ENCODE data around the gene CPAMD8. TPM values are rescaled to one million over a fixed set of nuclear protein-coding genes. Genes with fewer than 3 reads are reported as not detected.

Gene CPAMD8
- total and polyA plus RNA-seq, 2 donors (not counting 1 experiment from before 2014, with no cell fraction given) = 1.1 to 2.7 TPM

GRCh38 chr19:16927883-16928282 lies 98.7 kb downstream of the CPAMD8 start:
- WGBS (ENCODE audit: insufficient coverage) = 94% methylated on average over 13 of the region's 13 CpGs
- peaks cover 6% of the 10 kb centered on the region for H3K9me3 Mint-ChIP-seq (ENCODE audit: insufficient read depth)
- intact Hi-C loops (cut with micrococcal nuclease) = no loop called here
- Histone ChIP-seq H2AFZ (ENCODE audit: insufficient read depth, low read depth, low read length, poor library complexity, severe bottlenecking) (no peak overlapping the region), H4K20me1 (ENCODE audit: control insufficient read depth, insufficient read depth, low read length, poor library complexity, severe bottlenecking) (no peaks in the 10 kb centered on the region), H3K27ac (ENCODE audit: low read length in 2 of 2) (no peak overlapping the region), H3K9ac (ENCODE audit: low read length) (no peak overlapping the region), H3K4me1 (ENCODE audit: control insufficient read depth in 2 of 2, insufficient read depth in 2 of 2, low read length in 2 of 2) (no peaks in the 10 kb centered on the region), H3K9me3 (ENCODE audit: control extremely low read depth in 1 of 3, control insufficient read depth in 2 of 3, insufficient read depth in 1 of 3, low read length in 2 of 3) (peaks cover 0 to 55% (median 0%) of the 10 kb centered on the region in 3 donors), H3K27me3 (replicated peaks in 1 of 4; ENCODE audit: control extremely low read depth in 1 of 4, control insufficient read depth in 3 of 4, insufficient read depth in 4 of 4, low read length in 3 of 4) (peaks cover 0 to 9% (median 0%) of the 10 kb centered on the region in 4 experiments), H3K4me2 (replicated peaks; ENCODE audit: low read depth, low read length, poor library complexity, severe bottlenecking) (no peak overlapping the region), H3K36me3 (replicated peaks in 1 of 2; ENCODE audit: control extremely low read depth in 1 of 2, control insufficient read depth in 1 of 2, extremely low read depth in 1 of 2, insufficient read depth in 2 of 2, low read length in 1 of 2) (no peaks in the 10 kb centered on the region), H3K4me3 (ENCODE audit: control extremely low read depth in 1 of 5, extremely low read depth in 1 of 5, insufficient read depth in 1 of 5, low read depth in 2 of 5, low read length in 4 of 5) (no peak overlapping the region), H3K79me2 (ENCODE audit: control insufficient read depth, insufficient read depth, low read length) (no peaks in the 10 kb centered on the region)
- TF ChIP-seq CTCF (IDR thresholded peaks at IDR 0.05) = no peak
- CTCF ChIA-PET = no interaction called here
- DNase-seq (no peak), ATAC-seq (ENCODE audit: low read depth) (no peak)
- peaks cover 28% of the 10 kb centered on the region for H3K27me3 Mint-ChIP-seq
- POLR2A ChIA-PET = no interaction called here
- no peak overlapping the region for H3K27ac Mint-ChIP-seq
- H3K4me3 Mint-ChIP-seq = no peak overlapping the region
- no peaks in the 10 kb centered on the region for H3K4me1 Mint-ChIP-seq

- Histone ChIP-seq H3K9ac (ENCODE audit: low read length) (no peak overlapping the region), H3K27ac (ENCODE audit: low read length in 2 of 2) (no peak overlapping the region), H3K9me3 (ENCODE audit: control extremely low read depth in 1 of 3, control insufficient read depth in 2 of 3, insufficient read depth in 1 of 3, low read length in 2 of 3) (peaks cover 0 to 51% (median 4%) of the 10 kb centered on the region in 3 donors), H3K4me1 (ENCODE audit: control insufficient read depth in 2 of 2, insufficient read depth in 2 of 2, low read length in 2 of 2) (no peaks in the 10 kb centered on the region), H2AFZ (ENCODE audit: insufficient read depth, low read depth, low read length, poor library complexity, severe bottlenecking) (no peak overlapping the region), H3K27me3 (replicated peaks in 1 of 4; ENCODE audit: control extremely low read depth in 1 of 4, control insufficient read depth in 3 of 4, insufficient read depth in 4 of 4, low read length in 3 of 4) (peaks cover 0 to 12% (median 0%) of the 10 kb centered on the region in 4 experiments), H3K36me3 (replicated peaks in 1 of 2; ENCODE audit: control extremely low read depth in 1 of 2, control insufficient read depth in 1 of 2, extremely low read depth in 1 of 2, insufficient read depth in 2 of 2, low read length in 1 of 2) (no peaks in the 10 kb centered on the region), H3K79me2 (ENCODE audit: control insufficient read depth, insufficient read depth, low read length) (no peaks in the 10 kb centered on the region), H3K4me2 (replicated peaks; ENCODE audit: low read depth, low read length, poor library complexity, severe bottlenecking) (no peak overlapping the region), H3K4me3 (ENCODE audit: control extremely low read depth in 1 of 5, extremely low read depth in 1 of 5, insufficient read depth in 1 of 5, low read depth in 2 of 5, low read length in 4 of 5) (no peak overlapping the region), H4K20me1 (ENCODE audit: control insufficient read depth, insufficient read depth, low read length, poor library complexity, severe bottlenecking) (no peaks in the 10 kb centered on the region)
- WGBS (ENCODE audit: insufficient coverage) = 93% methylated on average over 13 of the region's 13 CpGs
- ATAC-seq (ENCODE audit: low read depth) (no peak), DNase-seq (no peak)
- Mint-ChIP-seq H3K27ac (no peak overlapping the region), H3K4me1 (no peaks in the 10 kb centered on the region), H3K27me3 (peaks cover 15% of the 10 kb centered on the region), H3K4me3 (no peak overlapping the region), H3K9me3 (ENCODE audit: insufficient read depth) (peaks cover 8% of the 10 kb centered on the region)
- TF ChIP-seq EZH2 (IDR thresholded peaks at IDR 0.05; ENCODE audit: borderline replicate concordance, insufficient read depth, low read depth, low read length, poor library complexity, severe bottlenecking) (no peak), CTCF (IDR thresholded peaks at IDR 0.05) (no peak)
- ChIA-PET POLR2A (no interaction called here), CTCF (no interaction called here)
- intact Hi-C loops (cut with micrococcal nuclease) = no loop called here
Observed at GRCh38 chr19:16922949-16923348, 103.7 kb downstream of the CPAMD8 start.
